SJSA1 (cell line): ENCODE data around the gene HSD17B13. TPM values are rescaled to one million over a fixed set of nuclear protein-coding genes. Genes with fewer than 3 reads are reported as not detected.
"Not testable (repeated sequence)": the region's sequence is repeated elsewhere in the genome, so short reads cannot be mapped to it uniquely, and the experiment has no call there.

Source experiments
- DNase-seq, 2 experiments: peaks; one replicate each; pipeline ENCODE4 v3.0.0-alpha.2; 2015 to 2020; ENCODE audit warnings: low spot score in 2 of 2, low read depth in 1 of 2
- H3K27ac ChIP-seq: fragments of 250-450 bp; sonication (Bioruptor Pico); 2 replicates; pipeline ENCODE4 v1.5.1; 2020; ENCODE audit warnings: mild to moderate bottlenecking, moderate library complexity
- H3K27me3 ChIP-seq: fragments of 250-450 bp; sonication (Bioruptor Pico); replicated peaks from 2 replicates; pipeline ENCODE4 v1.5.1; 2020; ENCODE audit warnings: mild to moderate bottlenecking, moderate library complexity
- H3K36me3 ChIP-seq: fragments of 250-450 bp; sonication (Bioruptor Pico); 2 replicates; pipeline ENCODE4 v1.5.1; 2020; ENCODE audit warnings: mild to moderate bottlenecking
- H3K4me1 ChIP-seq: fragments of 250-450 bp; sonication (Bioruptor Pico); replicated peaks from 2 replicates; pipeline ENCODE4 v1.6.1; 2021; ENCODE audit warnings: mild to moderate bottlenecking
- H3K4me3 ChIP-seq: fragments of 250-450 bp; sonication (Bioruptor Pico); 2 replicates; pipeline ENCODE4 v1.5.1; 2020; ENCODE audit warnings: mild to moderate bottlenecking
- H3K9me3 ChIP-seq: fragments of 250-450 bp; sonication (Bioruptor Pico); replicated peaks from 2 replicates; pipeline ENCODE4 v1.5.1; 2020; ENCODE audit warnings: mild to moderate bottlenecking
- total RNA-seq: library from RNA; depleted of rRNA; stranded (reverse); fragments of >200 nt; shearing (Covaris generic); gene quantifications from 2 replicates; pipeline ENCODE4 v1.2.3, GENCODE V29; 2014

Gene HSD17B13
- total RNA-seq, 1 experiment from 2014 or later = not detected

GRCh38 chr4:87305562-87305961 lies 17.1 kb downstream of the HSD17B13 start:
- no peak overlapping the region for H3K27ac ChIP-seq
- 0 out of 2 replicates have a peak, but pooled peaks cover 3% of the 10 kb centered on the region for H3K27me3 ChIP-seq
- no peaks in the 10 kb centered on the region for H3K36me3 ChIP-seq
- H3K4me3 ChIP-seq = no peak overlapping the region
- no peaks in the 10 kb centered on the region for H3K9me3 ChIP-seq
- H3K4me1 ChIP-seq = no peaks in the 10 kb centered on the region
- no peak for DNase-seq

- Histone ChIP-seq H3K9me3 (no peaks in the 10 kb centered on the region), H3K4me3 (no peak overlapping the region), H3K27me3 (0 out of 2 replicates have a peak, but pooled peaks cover 3% of the 10 kb centered on the region), H3K36me3 (no peaks in the 10 kb centered on the region), H3K27ac (no peak overlapping the region), H3K4me1 (no peaks in the 10 kb centered on the region)
- DNase-seq = no peak
These were observed 17.8 kb downstream of the HSD17B13 start for GRCh38 chr4:87304745-87305432.

GRCh38 chr4:87299898-87300297 lies 22.8 kb downstream of the HSD17B13 start:
- no peaks in the 10 kb centered on the region for H3K9me3 ChIP-seq
- no peaks in the 10 kb centered on the region for H3K36me3 ChIP-seq
- no peaks in the 10 kb centered on the region for H3K4me1 ChIP-seq
- no peak overlapping the region for H3K27ac ChIP-seq
- 0 out of 2 replicates have a peak, but pooled peaks cover 3% of the 10 kb centered on the region for H3K27me3 ChIP-seq
- no peak for DNase-seq
- H3K4me3 ChIP-seq = no peak overlapping the region

- Histone ChIP-seq H3K27ac (no peak overlapping the region), H3K36me3 (no peaks in the 10 kb centered on the region), H3K4me1 (no peaks in the 10 kb centered on the region), H3K9me3 (no peaks in the 10 kb centered on the region), H3K4me3 (no peak overlapping the region), H3K27me3 (0 out of 2 replicates have a peak, but pooled peaks cover 3% of the 10 kb centered on the region)
- DNase-seq = no peak
These were observed 24.3 kb downstream of the HSD17B13 start for GRCh38 chr4:87298362-87298761.

- H3K36me3 ChIP-seq, DNase-seq, H3K27me3 ChIP-seq, H3K4me1 ChIP-seq, H3K9me3 ChIP-seq, H3K27ac ChIP-seq, H3K4me3 ChIP-seq: not testable (repeated sequence)
These were observed 27.8 kb downstream of the HSD17B13 start for GRCh38 chr4:87294911-87295310.

GRCh38 chr4:87293889-87294288 lies 28.8 kb downstream of the HSD17B13 start:
- H3K36me3 ChIP-seq, H3K9me3 ChIP-seq, H3K4me3 ChIP-seq, H3K4me1 ChIP-seq, DNase-seq, H3K27ac ChIP-seq, H3K27me3 ChIP-seq: not testable (repeated sequence)

GRCh38 chr4:87286970-87287369 lies 35.7 kb downstream of the HSD17B13 start:
- Histone ChIP-seq H3K9me3 (peaks cover 2% of the 10 kb centered on the region; the same call in 1 of the 2 replicates), H3K4me1 (no peaks in the 10 kb centered on the region), H3K27me3 (no peaks in the 10 kb centered on the region), H3K27ac (no peak overlapping the region), H3K36me3 (no peaks in the 10 kb centered on the region), H3K4me3 (no peak overlapping the region)
- DNase-seq = no peak

- not testable (repeated sequence) for H3K27ac ChIP-seq, H3K4me3 ChIP-seq, DNase-seq, H3K27me3 ChIP-seq, H3K36me3 ChIP-seq, H3K4me1 ChIP-seq, H3K9me3 ChIP-seq
These were observed 38.4 kb downstream of the HSD17B13 start for GRCh38 chr4:87284268-87284667.

GRCh38 chr4:87283151-87283550 lies 39.5 kb downstream of the HSD17B13 start:
- H3K4me3 ChIP-seq = no peak overlapping the region
- H3K36me3 ChIP-seq = no peaks in the 10 kb centered on the region
- no peak overlapping the region for H3K27ac ChIP-seq
- peaks cover 2% of the 10 kb centered on the region; the same call in 1 of the 2 replicates for H3K9me3 ChIP-seq
- H3K27me3 ChIP-seq = no peaks in the 10 kb centered on the region
- H3K4me1 ChIP-seq = no peaks in the 10 kb centered on the region
- DNase-seq = no peak

GRCh38 chr4:87281603-87282002 lies 41.1 kb downstream of the HSD17B13 start:
- Histone ChIP-seq H3K27me3 (no peaks in the 10 kb centered on the region), H3K36me3 (no peaks in the 10 kb centered on the region), H3K4me3 (no peak overlapping the region), H3K4me1 (no peaks in the 10 kb centered on the region), H3K27ac (no peak overlapping the region), H3K9me3 (peaks cover 2% of the 10 kb centered on the region; the same call in 1 of the 2 replicates)
- DNase-seq = no peak

GRCh38 chr4:87278335-87278794 lies 44.3 kb downstream of the HSD17B13 start:
- Histone ChIP-seq H3K36me3 (no peaks in the 10 kb centered on the region), H3K4me3 (no peak overlapping the region), H3K9me3 (no peaks in the 10 kb centered on the region), H3K27ac (no peak overlapping the region), H3K4me1 (no peaks in the 10 kb centered on the region), H3K27me3 (no peaks in the 10 kb centered on the region)
- no peak for DNase-seq

GRCh38 chr4:87275311-87275710 lies 47.4 kb downstream of the HSD17B13 start:
- Histone ChIP-seq H3K36me3 (no peaks in the 10 kb centered on the region), H3K4me1 (no peaks in the 10 kb centered on the region), H3K27me3 (no peaks in the 10 kb centered on the region), H3K9me3 (no peaks in the 10 kb centered on the region), H3K27ac (no peak overlapping the region), H3K4me3 (no peak overlapping the region)
- DNase-seq = no peak

GRCh38 chr4:87274803-87275202 lies 47.9 kb downstream of the HSD17B13 start:
- H3K4me1 ChIP-seq = no peaks in the 10 kb centered on the region
- no peaks in the 10 kb centered on the region for H3K9me3 ChIP-seq
- no peak overlapping the region for H3K4me3 ChIP-seq
- no peak overlapping the region for H3K27ac ChIP-seq
- no peaks in the 10 kb centered on the region for H3K36me3 ChIP-seq
- no peaks in the 10 kb centered on the region for H3K27me3 ChIP-seq
- no peak for DNase-seq

- DNase-seq = no peak
- H3K27ac ChIP-seq = no peak overlapping the region
- no peaks in the 10 kb centered on the region for H3K27me3 ChIP-seq
- H3K36me3 ChIP-seq = no peaks in the 10 kb centered on the region
- H3K9me3 ChIP-seq = no peaks in the 10 kb centered on the region
- H3K4me3 ChIP-seq = no peak overlapping the region
- H3K4me1 ChIP-seq = no peaks in the 10 kb centered on the region
These were observed 48.4 kb downstream of the HSD17B13 start for GRCh38 chr4:87274327-87274726.

GRCh38 chr4:87270825-87271224 lies 51.9 kb downstream of the HSD17B13 start:
- no peaks in the 10 kb centered on the region for H3K36me3 ChIP-seq
- no peaks in the 10 kb centered on the region for H3K27me3 ChIP-seq
- H3K4me3 ChIP-seq = no peak overlapping the region
- H3K4me1 ChIP-seq = no peaks in the 10 kb centered on the region
- no peak for DNase-seq
- H3K27ac ChIP-seq = no peak overlapping the region
- no peaks in the 10 kb centered on the region for H3K9me3 ChIP-seq
